Superior temporal gyrus (tissue), 1 donor: ENCODE data around the gene CDRT15L2.
"Not testable (repeated sequence)": the region's sequence is repeated elsewhere in the genome, so short reads cannot be mapped to it uniquely, and the experiment has no call there.

ENCODE experiments used
- DNase-seq: peaks from one replicate; pipeline ENCODE4 v3.0.0-alpha.2; 2016; ENCODE audit errors: extremely low spot score

CDRT15L2 gene

DNA sequence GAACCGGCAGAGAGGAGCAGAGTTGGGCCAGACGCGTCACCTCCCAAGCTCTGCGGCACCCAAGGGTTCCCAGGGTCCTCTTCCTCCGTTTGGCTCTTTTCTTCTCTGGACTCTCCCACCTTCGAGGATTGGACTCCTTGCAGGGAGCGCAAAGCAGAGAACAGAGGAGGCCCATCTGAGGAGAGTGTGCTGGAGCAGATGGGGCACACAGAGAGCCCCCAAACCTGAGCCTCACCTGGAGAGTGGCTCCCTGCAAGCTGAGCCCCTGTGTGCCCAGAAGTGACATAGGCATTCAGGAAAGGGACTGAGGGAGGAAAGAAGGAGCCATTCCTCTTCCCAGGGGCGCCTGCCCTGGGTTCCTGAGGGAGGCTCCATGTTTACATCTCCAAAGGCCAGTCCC, 6.3 kb upstream of the CDRT15L2 start:
- not testable (repeated sequence) for DNase-seq

DNA sequence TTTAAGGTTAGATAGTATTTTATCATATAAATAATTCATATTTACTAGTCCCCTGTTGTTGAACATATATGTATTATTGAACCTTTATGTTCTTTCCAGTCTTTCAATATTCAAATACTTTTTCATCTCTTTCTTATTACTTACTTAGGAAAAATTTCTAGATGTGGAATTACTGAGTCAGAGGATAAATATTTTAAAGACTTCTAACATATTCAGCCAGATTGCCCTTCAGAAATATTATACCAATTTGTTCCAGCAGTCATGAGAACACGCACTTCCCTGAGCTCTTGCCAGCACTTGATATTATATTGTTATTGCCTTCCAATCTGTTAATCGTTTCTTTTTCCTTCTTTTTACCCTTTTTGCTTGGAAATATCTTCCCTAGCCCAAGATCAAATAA, 4.5 kb upstream of the CDRT15L2 start:
- not testable (repeated sequence) for DNase-seq

- DNase-seq: not testable (repeated sequence)
These were observed 4.5 kb downstream of the CDRT15L2 start for GRCh38 chr17:20583891-20584577.

GRCh38 chr17:20588744-20589453, 9.4 kb downstream of the CDRT15L2 start:
- DNase-seq: not testable (repeated sequence)

GRCh38 chr17:20589454-20589810, 9.9 kb downstream of the CDRT15L2 start:
- not testable (repeated sequence) for DNase-seq

DNA sequence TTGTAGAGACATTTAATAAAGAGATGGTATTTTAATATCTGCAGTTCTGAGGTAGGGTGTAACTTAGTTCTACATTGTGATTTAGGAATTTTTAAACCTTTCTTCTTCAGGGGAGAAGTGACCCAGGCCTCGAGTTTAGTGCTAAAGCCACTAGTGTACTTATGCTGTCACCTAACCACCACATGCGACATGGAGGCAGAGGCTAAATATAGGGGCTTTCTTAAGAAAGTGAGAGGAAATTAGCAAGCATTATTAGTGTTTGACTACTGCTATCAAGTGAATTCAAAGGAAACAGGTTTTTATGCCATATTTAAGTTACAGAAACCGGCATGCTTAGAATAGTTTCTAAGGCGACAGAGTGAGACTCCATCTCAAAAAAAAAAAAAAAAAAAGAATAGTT, 11.5 kb downstream of the CDRT15L2 start:
- not testable (repeated sequence) for DNase-seq

GRCh38 chr17:20605568-20605967, 26.0 kb downstream of the CDRT15L2 start:
- not testable (repeated sequence) for DNase-seq

- not testable (repeated sequence) for DNase-seq
These were observed 30.0 kb downstream of the CDRT15L2 start for GRCh38 chr17:20609490-20609889.

- no peak for DNase-seq
These were observed 31.8 kb downstream of the CDRT15L2 start for GRCh38 chr17:20611309-20611708.

GRCh38 chr17:20612635-20613034, 33.1 kb downstream of the CDRT15L2 start:
- DNase-seq: no peak

GRCh38 chr17:20613248-20613647, 33.7 kb downstream of the CDRT15L2 start:
- DNase-seq: no peak

- DNase-seq: no peak
These were observed 34.4 kb downstream of the CDRT15L2 start for GRCh38 chr17:20613905-20614304.

DNA sequence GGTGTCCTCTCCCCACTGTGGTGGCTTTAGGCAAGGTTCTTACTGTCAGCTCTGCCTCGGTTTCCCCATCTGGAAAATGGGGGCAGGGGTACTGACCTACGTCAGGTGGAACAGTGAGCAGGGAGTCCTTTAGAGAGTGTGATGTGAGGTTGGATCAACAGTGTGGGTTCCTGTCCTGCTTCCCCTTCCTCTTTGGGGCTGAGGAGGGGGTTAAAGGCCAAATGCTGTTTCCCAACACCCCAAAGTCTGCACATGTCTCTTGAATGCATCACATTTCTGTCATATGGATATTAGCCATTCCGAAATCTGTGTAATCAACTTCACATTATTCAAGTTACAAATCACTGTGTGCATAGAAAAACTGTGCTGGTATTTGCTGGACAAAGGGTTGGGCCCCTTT, 35.9 kb downstream of the CDRT15L2 start:
- DNase-seq: not testable (repeated sequence)
